Measurements from ENCODE around the gene ZBTB39.

The ZBTB39 gene

DNA sequence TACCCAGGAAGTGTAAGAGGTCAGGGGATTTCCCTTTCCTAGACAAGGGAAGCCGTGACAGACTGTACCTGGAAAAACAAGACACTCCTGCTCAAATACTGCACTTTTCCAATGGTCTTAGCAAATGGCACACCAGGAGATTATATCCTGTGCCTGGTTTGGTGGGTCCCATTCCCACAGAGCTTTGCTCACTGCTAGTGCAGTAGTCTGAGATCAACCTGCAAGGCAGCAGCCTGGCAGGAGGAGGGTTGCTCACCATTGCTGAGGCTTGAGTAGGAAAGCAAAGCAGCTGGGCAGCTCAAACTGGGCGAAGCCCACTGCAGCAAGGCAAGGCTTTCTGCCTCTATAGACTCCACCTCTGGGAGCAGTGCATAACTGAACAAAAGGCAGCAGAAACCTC, 47.9 kb downstream of the ZBTB39 start:
- ChIA-PET CTCF (interaction anchor here (0.8 kb wide), 1 partner anchor 30 kb away, joined by 3 read pairs; no protein-coding TSS in a partner anchor), POLR2A (no interaction called here)
- no peak for DNase-seq (ENCODE audit: low read depth, low spot score)
- H3K4me3 ChIP-seq (ENCODE audit: low read depth, low read length): no peak overlapping the region
- TF ChIP-seq CTCF (IDR thresholded peaks at IDR 0.05; ENCODE audit: insufficient read depth, low read length, missing control alignments): no peak

DNA sequence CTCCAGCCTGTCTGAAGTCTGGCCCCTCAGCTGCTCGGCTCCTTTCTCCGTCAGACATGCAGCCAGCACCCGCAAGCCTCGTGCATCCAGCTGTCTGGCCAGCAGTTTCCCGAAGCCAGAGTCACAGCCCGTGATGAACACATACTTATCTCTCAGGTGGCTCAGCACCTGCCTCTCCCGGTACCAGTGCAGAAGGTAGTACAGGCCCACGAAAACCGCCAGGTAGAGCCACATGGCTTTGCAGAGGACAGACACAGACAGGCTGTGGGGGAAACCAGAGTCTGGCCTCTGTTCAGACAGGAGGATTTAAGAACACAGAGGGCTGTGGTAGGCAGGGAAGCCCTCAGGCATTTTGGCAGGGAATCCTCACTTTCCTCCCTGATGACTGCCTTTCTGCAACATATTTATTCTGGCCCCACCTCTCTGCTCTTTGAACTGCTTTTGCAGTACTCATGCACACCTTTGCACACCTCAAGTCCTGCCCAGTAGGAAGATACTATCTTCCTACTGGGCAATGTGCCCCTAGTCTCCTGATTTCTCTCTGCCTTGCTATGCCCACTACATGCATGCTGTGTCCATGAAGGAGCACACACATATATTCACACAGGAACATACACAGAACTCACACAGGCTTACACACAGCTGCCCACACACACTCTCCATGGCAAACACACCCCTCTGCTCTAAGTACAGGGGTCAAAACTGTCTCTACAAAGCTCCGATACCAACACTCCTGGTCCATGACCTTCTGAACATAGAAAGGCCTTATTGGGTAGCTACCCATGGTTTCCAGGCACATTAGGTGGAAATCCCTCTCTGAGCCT, 48.9 kb downstream of the ZBTB39 start, which contains the start of gene RDH16:
Gene RDH16, minus strand, starts transcription at position 380 of the 824 bp plus-strand sequence. Its CDS starts 146 bp downstream, at position 234.
- TF ChIP-seq CTCF (IDR thresholded peaks at IDR 0.05; ENCODE audit: insufficient read depth, low read length, missing control alignments): no peak
- ChIA-PET POLR2A (no interaction called here), CTCF (no interaction called here)
- no peak within 1 kb of the TSS for H3K4me3 ChIP-seq (ENCODE audit: low read depth, low read length)
- no peak for DNase-seq (ENCODE audit: low read depth, low spot score)

GRCh38 chr12:56955631-56956256, 50.6 kb downstream of the ZBTB39 start:
- no peak for TF ChIP-seq CTCF (IDR thresholded peaks at IDR 0.05; ENCODE audit: insufficient read depth, low read length, missing control alignments)
- no peak overlapping the region for H3K4me3 ChIP-seq (ENCODE audit: low read depth, low read length)
- no peak for DNase-seq (ENCODE audit: low read depth, low spot score)
- POLR2A ChIA-PET: no interaction called here
- CTCF ChIA-PET: no interaction called here

- no peak for TF ChIP-seq CTCF (IDR thresholded peaks at IDR 0.05; ENCODE audit: insufficient read depth, low read length, missing control alignments)
- POLR2A ChIA-PET: no interaction called here
- CTCF ChIA-PET: no interaction called here
- DNase-seq (ENCODE audit: low read depth, low spot score): no peak
- H3K4me3 ChIP-seq (ENCODE audit: low read depth, low read length): no peak overlapping the region
Observed at GRCh38 chr12:56954958-56955355, 51.4 kb downstream of the ZBTB39 start.

GRCh38 chr12:56954057-56954957, 52.0 kb downstream of the ZBTB39 start:
- TF ChIP-seq CTCF (IDR thresholded peaks at IDR 0.05; ENCODE audit: insufficient read depth, low read length, missing control alignments): no peak
- CTCF ChIA-PET: no interaction called here
- H3K4me3 ChIP-seq (ENCODE audit: low read depth, low read length): no peak overlapping the region
- POLR2A ChIA-PET: no interaction called here
- DNase-seq (ENCODE audit: low read depth, low spot score): no peak

- DNase-seq (ENCODE audit: low read depth, low spot score): no peak
- ChIA-PET POLR2A (no interaction called here), CTCF (no interaction called here)
- no peak overlapping the region for H3K4me3 ChIP-seq (ENCODE audit: low read depth, low read length)
- TF ChIP-seq CTCF (IDR thresholded peaks at IDR 0.05; ENCODE audit: insufficient read depth, low read length, missing control alignments): no peak
Observed at GRCh38 chr12:56953314-56953713, 53.0 kb downstream of the ZBTB39 start.

Data from AG04449 (cell line).